OCI-LY7 (cell line): ENCODE measurements around the gene IGF1R.

Source experiments
- EZH2phosphoT487 ChIP-seq: fragments of 200-600 bp; sonication (generic); IDR thresholded peaks from 2 replicates; pipeline ENCODE4 v1.6.1; 2018; ENCODE audit warnings: low read depth, borderline replicate concordance, mild to moderate bottlenecking, mixed run types, antibody characterized with exemption, low read length, moderate library complexity, mixed read lengths
- TF ChIP-seq, protein P1 (sequence below): fragments of 200-600 bp; sonication (generic); conservative IDR thresholded peaks from 2 replicates; pipeline ENCODE4 v1.5.1; 2014; ENCODE audit warnings: mild to moderate bottlenecking, antibody characterized with exemption, low read length, moderate library complexity, mixed read lengths

DNA sequence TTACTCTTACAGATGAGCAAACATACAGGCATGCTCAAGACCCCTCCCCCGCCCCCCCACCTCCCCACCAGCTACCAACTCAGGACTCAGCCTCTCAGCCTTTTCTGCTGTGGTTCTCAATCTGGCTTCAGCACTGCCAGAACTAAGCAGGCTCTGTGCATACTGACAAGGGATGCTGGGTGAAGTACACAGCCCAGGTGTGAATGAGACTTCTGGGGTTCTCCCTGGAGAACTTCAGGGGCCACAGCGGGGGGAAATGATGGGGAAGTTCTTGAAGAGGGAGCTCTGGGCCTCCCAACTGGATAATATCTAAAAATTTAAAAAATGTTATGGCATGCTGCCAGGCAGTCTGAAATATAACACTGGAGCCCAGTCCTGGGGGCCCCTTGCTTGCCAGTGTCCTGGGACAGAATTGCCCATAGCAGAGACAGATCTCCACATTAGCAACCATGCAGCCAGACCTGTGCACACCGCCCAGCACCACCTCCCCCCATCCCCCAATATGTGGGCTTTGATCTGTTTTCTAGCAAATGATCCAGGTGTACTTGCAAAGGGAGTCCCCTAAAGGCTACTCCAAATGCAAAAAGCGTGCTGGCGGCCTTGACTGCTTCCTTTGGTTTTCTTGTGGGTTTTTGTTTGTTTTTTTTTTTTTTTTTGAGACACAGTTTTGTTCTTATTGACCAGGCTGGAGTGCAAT is 317.9 kb downstream of the IGF1R start:
- TF ChIP-seq, protein P1, sequence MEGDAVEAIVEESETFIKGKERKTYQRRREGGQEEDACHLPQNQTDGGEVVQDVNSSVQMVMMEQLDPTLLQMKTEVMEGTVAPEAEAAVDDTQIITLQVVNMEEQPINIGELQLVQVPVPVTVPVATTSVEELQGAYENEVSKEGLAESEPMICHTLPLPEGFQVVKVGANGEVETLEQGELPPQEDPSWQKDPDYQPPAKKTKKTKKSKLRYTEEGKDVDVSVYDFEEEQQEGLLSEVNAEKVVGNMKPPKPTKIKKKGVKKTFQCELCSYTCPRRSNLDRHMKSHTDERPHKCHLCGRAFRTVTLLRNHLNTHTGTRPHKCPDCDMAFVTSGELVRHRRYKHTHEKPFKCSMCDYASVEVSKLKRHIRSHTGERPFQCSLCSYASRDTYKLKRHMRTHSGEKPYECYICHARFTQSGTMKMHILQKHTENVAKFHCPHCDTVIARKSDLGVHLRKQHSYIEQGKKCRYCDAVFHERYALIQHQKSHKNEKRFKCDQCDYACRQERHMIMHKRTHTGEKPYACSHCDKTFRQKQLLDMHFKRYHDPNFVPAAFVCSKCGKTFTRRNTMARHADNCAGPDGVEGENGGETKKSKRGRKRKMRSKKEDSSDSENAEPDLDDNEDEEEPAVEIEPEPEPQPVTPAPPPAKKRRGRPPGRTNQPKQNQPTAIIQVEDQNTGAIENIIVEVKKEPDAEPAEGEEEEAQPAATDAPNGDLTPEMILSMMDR = no peak
- no peak for TF ChIP-seq EZH2phosphoT487
